OCI-LY1 (cell line): ENCODE data around the gene CSF1.

ENCODE experiments used
- H2AFZ ChIP-seq: fragments of 200-600 bp; sonication (generic), shearing (Covaris generic); 2 replicates; pipeline ENCODE4 v1.6.0; 2014; ENCODE audit warnings: antibody characterized with exemption, mild to moderate bottlenecking, low read length
- H3F3A ChIP-seq: fragments of 200-600 bp; sonication (generic), shearing (Covaris generic); 2 replicates; pipeline ENCODE4 v1.6.0; 2014; ENCODE audit warnings: mild to moderate bottlenecking, antibody characterized with exemption, low read length, moderate library complexity; ENCODE audit not compliant: insufficient read depth
- H3K27ac ChIP-seq: fragments of 200-600 bp; sonication (generic); 2 replicates; pipeline ENCODE4 v1.5.1; 2014; ENCODE audit warnings: low read length, mixed run types, mild to moderate bottlenecking, low read depth; ENCODE audit not compliant: poor library complexity, severe bottlenecking
- H3K27me3 ChIP-seq: fragments of 200-600 bp; sonication (generic); 2 replicates; pipeline ENCODE4 v1.6.0; 2014; ENCODE audit warnings: antibody characterized with exemption, mild to moderate bottlenecking, low read length, moderate library complexity; ENCODE audit not compliant: insufficient read depth
- H3K36me3 ChIP-seq: fragments of 200-600 bp; sonication (generic); 2 replicates; pipeline ENCODE4 v1.6.1; 2014; ENCODE audit warnings: mild to moderate bottlenecking, antibody characterized with exemption, low read length, moderate library complexity, mixed read lengths; ENCODE audit not compliant: insufficient read depth
- H3K4me1 ChIP-seq: fragments of 200-600 bp; sonication (generic); 2 replicates; pipeline ENCODE4 v1.5.1; 2014; ENCODE audit warnings: mild to moderate bottlenecking, low read length, moderate library complexity; ENCODE audit not compliant: insufficient read depth, severe bottlenecking
- H3K4me2 ChIP-seq: fragments of 200-600 bp; sonication (generic), shearing (Covaris generic); 2 replicates; pipeline ENCODE4 v1.6.1; 2014; ENCODE audit warnings: low read length
- H3K4me3 ChIP-seq: fragments of 200-600 bp; sonication (generic); 2 replicates; pipeline ENCODE4 v1.5.1; 2014; ENCODE audit warnings: low read length, low read depth, mild to moderate bottlenecking, mixed read lengths; ENCODE audit not compliant: poor library complexity, severe bottlenecking
- H3K79me2 ChIP-seq: fragments of 200-600 bp; shearing (Covaris generic); 2 replicates; pipeline ENCODE4 v1.6.1; 2016; ENCODE audit warnings: mixed run types, low read length, mixed read lengths; ENCODE audit not compliant: insufficient read depth
- H3K9ac ChIP-seq: fragments of 200-600 bp; sonication (generic), shearing (Covaris generic); 2 replicates; pipeline ENCODE4 v1.6.1; 2014; ENCODE audit warnings: mild to moderate bottlenecking, low read length, mixed read lengths
- H3K9me2 ChIP-seq: fragments of 200-600 bp; sonication (generic), shearing (Covaris generic); 2 replicates; pipeline ENCODE4 v1.6.1; 2014; ENCODE audit warnings: low read depth, mild to moderate bottlenecking, low read length, mixed read lengths
- H3K9me3 ChIP-seq: fragments of 200-600 bp; shearing (Covaris generic); 2 replicates; pipeline ENCODE4 v1.6.1; 2014; ENCODE audit warnings: low read length, mixed read lengths
- H4K20me1 ChIP-seq: fragments of 200-600 bp; sonication (generic), shearing (Covaris generic); 2 replicates; pipeline ENCODE4 v1.6.0; 2016; ENCODE audit warnings: mild to moderate bottlenecking, low read length; ENCODE audit not compliant: insufficient read depth
- EZH2 ChIP-seq: fragments of 200-600 bp; sonication (generic), shearing (Covaris generic); IDR thresholded peaks from 2 replicates; pipeline ENCODE4 v1.8.0; 2017; ENCODE audit warnings: borderline replicate concordance, mixed run types, mild to moderate bottlenecking, antibody characterized with exemption, low read length, moderate library complexity, mixed read lengths
- TF ChIP-seq, protein P1 (sequence below): fragments of 200-600 bp; sonication (generic), shearing (Covaris generic); IDR thresholded peaks from 2 replicates; pipeline ENCODE4 v1.5.1; 2017; ENCODE audit warnings: mild to moderate bottlenecking, antibody characterized with exemption, low read length, moderate library complexity, mixed read lengths

CSF1 gene

DNA sequence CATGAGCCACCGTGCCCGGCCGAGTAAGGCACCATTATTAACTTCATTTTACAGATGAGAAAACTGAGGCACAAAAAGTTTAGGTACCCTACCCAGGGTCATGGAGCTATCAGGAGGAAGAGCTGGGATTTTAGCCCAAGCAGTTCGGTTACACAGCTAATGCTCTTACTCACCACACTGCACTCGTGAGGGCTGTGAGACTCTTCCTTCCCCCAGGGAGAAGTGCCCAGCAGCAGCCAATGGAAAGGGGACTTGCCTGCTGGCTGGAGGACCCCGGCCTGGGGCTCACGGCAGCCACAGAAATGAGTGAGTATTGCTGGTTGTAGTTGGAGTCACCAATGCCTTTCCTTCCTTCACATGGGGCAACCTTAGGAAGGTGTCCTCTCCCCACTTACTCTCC is 5.2 kb upstream of the CSF1 start:
- Histone ChIP-seq H3K9ac (no peak overlapping the region), H3K9me2 (no peaks in the 10 kb centered on the region), H3K4me2 (no peak overlapping the region), H3K79me2 (no peaks in the 10 kb centered on the region), H3K9me3 (no peaks in the 10 kb centered on the region), H3K36me3 (no peaks in the 10 kb centered on the region), H3K4me3 (no peak overlapping the region), H3K4me1 (no peaks in the 10 kb centered on the region), H2AFZ (no peak overlapping the region), H4K20me1 (no peaks in the 10 kb centered on the region), H3F3A (no peaks in the 10 kb centered on the region), H3K27ac (no peak overlapping the region), H3K27me3 (no peaks in the 10 kb centered on the region)
- TF ChIP-seq, protein P1, sequence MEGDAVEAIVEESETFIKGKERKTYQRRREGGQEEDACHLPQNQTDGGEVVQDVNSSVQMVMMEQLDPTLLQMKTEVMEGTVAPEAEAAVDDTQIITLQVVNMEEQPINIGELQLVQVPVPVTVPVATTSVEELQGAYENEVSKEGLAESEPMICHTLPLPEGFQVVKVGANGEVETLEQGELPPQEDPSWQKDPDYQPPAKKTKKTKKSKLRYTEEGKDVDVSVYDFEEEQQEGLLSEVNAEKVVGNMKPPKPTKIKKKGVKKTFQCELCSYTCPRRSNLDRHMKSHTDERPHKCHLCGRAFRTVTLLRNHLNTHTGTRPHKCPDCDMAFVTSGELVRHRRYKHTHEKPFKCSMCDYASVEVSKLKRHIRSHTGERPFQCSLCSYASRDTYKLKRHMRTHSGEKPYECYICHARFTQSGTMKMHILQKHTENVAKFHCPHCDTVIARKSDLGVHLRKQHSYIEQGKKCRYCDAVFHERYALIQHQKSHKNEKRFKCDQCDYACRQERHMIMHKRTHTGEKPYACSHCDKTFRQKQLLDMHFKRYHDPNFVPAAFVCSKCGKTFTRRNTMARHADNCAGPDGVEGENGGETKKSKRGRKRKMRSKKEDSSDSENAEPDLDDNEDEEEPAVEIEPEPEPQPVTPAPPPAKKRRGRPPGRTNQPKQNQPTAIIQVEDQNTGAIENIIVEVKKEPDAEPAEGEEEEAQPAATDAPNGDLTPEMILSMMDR, result no peak
- no peak for TF ChIP-seq EZH2

DNA sequence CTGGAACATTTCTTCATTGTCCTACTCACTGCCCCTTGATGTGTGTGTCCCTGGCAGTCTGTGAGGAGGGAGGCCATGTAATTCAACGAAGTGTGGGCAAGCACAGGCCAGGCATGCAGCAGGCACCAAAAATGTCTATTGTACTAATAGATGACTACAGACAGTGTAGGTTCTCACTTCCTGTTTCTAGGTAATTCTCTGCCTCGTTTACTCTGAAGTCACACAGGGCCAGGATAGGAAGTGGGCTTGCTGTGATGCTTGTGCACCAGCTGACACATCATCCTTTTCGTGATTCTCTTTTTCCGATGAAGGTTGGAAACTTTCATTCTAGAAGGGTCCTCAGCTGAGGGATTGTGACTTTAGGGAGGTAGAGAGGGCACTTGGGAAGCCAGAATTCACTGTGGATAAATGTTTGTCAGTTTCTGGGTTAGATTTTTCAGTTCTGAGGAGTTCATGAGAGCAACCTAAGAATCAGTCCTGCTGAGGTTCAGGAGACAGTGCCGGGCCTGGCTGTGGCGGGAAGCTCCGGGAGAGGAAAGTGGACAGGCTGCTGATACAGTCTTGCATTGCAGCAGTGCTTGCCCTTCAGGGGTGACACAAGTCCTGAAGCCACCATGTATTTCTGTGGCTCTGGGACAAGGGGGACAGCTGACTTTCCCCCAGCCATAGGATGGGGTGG is 4.3 kb upstream of the CSF1 start:
- H3K4me1 ChIP-seq, result no peaks in the 10 kb centered on the region
- H2AFZ ChIP-seq, result no peak overlapping the region
- no peak overlapping the region for H3K4me3 ChIP-seq
- H3K9me2 ChIP-seq, result no peaks in the 10 kb centered on the region
- H3F3A ChIP-seq, result no peaks in the 10 kb centered on the region
- H3K9me3 ChIP-seq, result no peaks in the 10 kb centered on the region
- TF ChIP-seq, protein P1, result no peak
- no peak for TF ChIP-seq EZH2
- no peaks in the 10 kb centered on the region for H3K79me2 ChIP-seq
- H3K9ac ChIP-seq, result no peak overlapping the region
- no peak overlapping the region for H3K4me2 ChIP-seq
- H4K20me1 ChIP-seq, result no peaks in the 10 kb centered on the region
- H3K27ac ChIP-seq, result no peak overlapping the region
- H3K27me3 ChIP-seq, result no peaks in the 10 kb centered on the region
- no peaks in the 10 kb centered on the region for H3K36me3 ChIP-seq

DNA sequence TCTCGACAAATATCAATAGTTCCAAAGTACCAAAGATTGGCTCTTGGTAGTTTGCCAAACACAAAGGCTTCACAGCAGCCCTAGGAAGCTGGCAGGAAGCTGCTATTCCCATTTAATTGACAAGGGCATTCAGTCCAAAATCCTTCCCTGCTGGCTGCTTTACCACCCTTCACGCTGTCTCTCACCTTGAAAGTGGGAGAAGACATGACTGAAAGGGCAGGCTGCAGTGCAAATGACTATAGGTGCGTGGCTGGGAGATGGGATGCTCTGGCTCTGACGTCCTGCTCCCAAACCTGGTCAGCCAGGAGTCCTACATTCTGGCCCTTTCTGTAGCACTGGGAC is 3.8 kb upstream of the CSF1 start:
- H3K27me3 ChIP-seq, result no peaks in the 10 kb centered on the region
- H3K4me2 ChIP-seq, result no peak overlapping the region
- no peaks in the 10 kb centered on the region for H3F3A ChIP-seq
- H3K9me3 ChIP-seq, result no peaks in the 10 kb centered on the region
- H3K36me3 ChIP-seq, result no peaks in the 10 kb centered on the region
- H4K20me1 ChIP-seq, result no peaks in the 10 kb centered on the region
- no peak overlapping the region for H3K4me3 ChIP-seq
- H3K9me2 ChIP-seq, result no peaks in the 10 kb centered on the region
- TF ChIP-seq, protein P1, result no peak
- no peak for TF ChIP-seq EZH2
- H3K79me2 ChIP-seq, result no peaks in the 10 kb centered on the region
- no peak overlapping the region for H3K9ac ChIP-seq
- H2AFZ ChIP-seq, result no peak overlapping the region
- no peak overlapping the region for H3K27ac ChIP-seq
- no peaks in the 10 kb centered on the region for H3K4me1 ChIP-seq
